Prostate gland (tissue), 2 donors: ENCODE data around the gene RRP8. TPM values are rescaled to one million over a fixed set of nuclear protein-coding genes. Genes with fewer than 3 reads are reported as not detected.

Source experiments
- DNase-seq: peaks from one replicate; pipeline ENCODE4 v3.0.0-alpha.2; 2019; ENCODE audit warnings: low spot score
- H3K27ac ChIP-seq, 2 donors: fragments of 200-600 bp; sonication (generic); 2 replicates each; pipeline ENCODE4 v1.5.1; 2017 to 2019
- H3K27me3 ChIP-seq: fragments of 200-600 bp; sonication (generic); replicated peaks from 2 replicates; pipeline ENCODE4 v1.5.1; 2019; ENCODE audit not compliant: insufficient read depth
- H3K36me3 ChIP-seq, 2 donors: fragments of 200-600 bp; sonication (generic); 1 replicate in 1 of 2; 2 replicates in 1 of 2; pipeline versions ENCODE4 v1.5.1 to v1.8.1; 2017 to 2019
- H3K4me1 ChIP-seq: fragments of 200-600 bp; sonication (generic); replicated peaks from 2 replicates; pipeline ENCODE4 v1.5.1; 2019
- H3K4me3 ChIP-seq, 2 donors: fragments of 200-600 bp; sonication (generic); 2 replicates each; pipeline ENCODE4 v1.5.1; 2017 to 2019
- H3K9me3 ChIP-seq: fragments of 200-600 bp; sonication (generic); 2 replicates; pipeline ENCODE4 v1.5.1; 2017
- CTCF ChIP-seq, 4 experiments: fragments of 200-600 bp in 2 of 4; fragments of 450-650 bp in 2 of 4; sonication (generic) in 2 of 4; IDR thresholded peaks; 1 replicate in 3 of 4; 2 replicates in 1 of 4; pipeline ENCODE4 v1.5.1; 2016 to 2019; ENCODE audit warnings: antibody characterized with exemption in 4 of 4, mild to moderate bottlenecking in 2 of 4, moderate library complexity in 2 of 4
- POLR2A ChIP-seq: fragments of 450-650 bp; IDR thresholded peaks from one replicate; pipeline ENCODE4 v1.6.1; 2016; ENCODE audit warnings: antibody characterized with exemption, mild to moderate bottlenecking
- POLR2AphosphoS5 ChIP-seq: sonication (generic); formaldehyde crosslinking; IDR thresholded peaks from one replicate; pipeline ENCODE4 v1.6.1; 2017; ENCODE audit warnings: antibody characterized with exemption
- WGBS: methylation state at CpG from one replicate; pipeline ENCODE4 v1.1.5; 2018; 5-methylcytosine and 5-hydroxymethylcytosine counted together
- intact Hi-C: fragments of 100-400 bp; cut with DNase I; formaldehyde crosslinking; loops from one replicate; pipeline ENCODE4 v1.14.2; 2022
- total RNA-seq, 2 donors: library from RNA; depleted of rRNA; stranded (reverse); fragments of >200 nt; gene quantifications; one replicate each; pipeline ENCODE4 v1.1.0, GENCODE V29; 2016

The RRP8 gene
- total RNA-seq, 2 donors from 2014 or later = 16.4 to 16.6 TPM

- no peak for DNase-seq
These were observed 30.3 kb upstream of the RRP8 start for GRCh38 chr11:6633422-6634408.

GRCh38 chr11:6632116-6633073 lies 29.0 kb upstream of the RRP8 start:
- no peak overlapping the region for H3K27ac ChIP-seq
- no peaks in the 10 kb centered on the region for H3K27me3 ChIP-seq
- DNase-seq = no peak
- no peak overlapping the region for H3K4me3 ChIP-seq
- WGBS = 90% methylated on average over 27 of the region's 29 CpGs
- no peaks in the 10 kb centered on the region for H3K9me3 ChIP-seq
- no peaks in the 10 kb centered on the region for H3K36me3 ChIP-seq
- no peaks in the 10 kb centered on the region for H3K4me1 ChIP-seq
- TF ChIP-seq POLR2AphosphoS5 = no peak
- no peak for TF ChIP-seq CTCF (IDR thresholded peaks at IDR 0.05)
- no peak for TF ChIP-seq POLR2A
- intact Hi-C loops = no loop called here

More at GRCh38 chr11:6633422-6634408, 30.3 kb upstream of the RRP8 start:
- Histone ChIP-seq H3K36me3 (no peaks in the 10 kb centered on the region), H3K27me3 (no peaks in the 10 kb centered on the region), H3K27ac (no peak overlapping the region), H3K4me1 (no peaks in the 10 kb centered on the region), H3K9me3 (no peaks in the 10 kb centered on the region), H3K4me3 (no peak overlapping the region)
- intact Hi-C loops = no loop called here
- no peak for TF ChIP-seq POLR2A
- TF ChIP-seq CTCF (IDR thresholded peaks at IDR 0.05) = no peak
- no peak for TF ChIP-seq POLR2AphosphoS5
- WGBS = 86% methylated on average over 14 of the region's 16 CpGs

- 94% methylated on average over 11 of the region's 11 CpGs for WGBS
- intact Hi-C loops = no loop called here
- no peaks in the 10 kb centered on the region for H3K4me1 ChIP-seq
- H3K4me3 ChIP-seq = no peak overlapping the region
- TF ChIP-seq POLR2A = no peak
- TF ChIP-seq POLR2AphosphoS5 = no peak
- no peak for TF ChIP-seq CTCF (IDR thresholded peaks at IDR 0.05)
- no peak overlapping the region for H3K27ac ChIP-seq
- H3K27me3 ChIP-seq = no peaks in the 10 kb centered on the region
- no peaks in the 10 kb centered on the region for H3K9me3 ChIP-seq
- no peak for DNase-seq
- H3K36me3 ChIP-seq = no peaks in the 10 kb centered on the region
These were observed 28.0 kb upstream of the RRP8 start for GRCh38 chr11:6631361-6631890.

GRCh38 chr11:6630632-6631291 lies 27.3 kb upstream of the RRP8 start:
- H3K4me3 ChIP-seq = peak overlapping the region; percentile 5 to 16
- WGBS = 78% methylated on average over 7 of the region's 28 CpGs
- H3K27ac ChIP-seq = no peak overlapping the region
- DNase-seq = no peak
- H3K36me3 ChIP-seq = no peaks in the 10 kb centered on the region
- H3K27me3 ChIP-seq = no peaks in the 10 kb centered on the region
- intact Hi-C loops = no loop called here
- no peaks in the 10 kb centered on the region for H3K9me3 ChIP-seq
- TF ChIP-seq CTCF (IDR thresholded peaks at IDR 0.05) (no peak), POLR2A (no peak)
- no peaks in the 10 kb centered on the region for H3K4me1 ChIP-seq
